IPS DF 4.7 (cell line): ENCODE results near the gene NDUFS6.

Experiments
- DNase-seq: peaks from one replicate; pipeline ENCODE4 v3.0.0-alpha.2; 2013; ENCODE audit warnings: low spot score; ENCODE audit errors: extremely low read depth

The NDUFS6 gene

DNA sequence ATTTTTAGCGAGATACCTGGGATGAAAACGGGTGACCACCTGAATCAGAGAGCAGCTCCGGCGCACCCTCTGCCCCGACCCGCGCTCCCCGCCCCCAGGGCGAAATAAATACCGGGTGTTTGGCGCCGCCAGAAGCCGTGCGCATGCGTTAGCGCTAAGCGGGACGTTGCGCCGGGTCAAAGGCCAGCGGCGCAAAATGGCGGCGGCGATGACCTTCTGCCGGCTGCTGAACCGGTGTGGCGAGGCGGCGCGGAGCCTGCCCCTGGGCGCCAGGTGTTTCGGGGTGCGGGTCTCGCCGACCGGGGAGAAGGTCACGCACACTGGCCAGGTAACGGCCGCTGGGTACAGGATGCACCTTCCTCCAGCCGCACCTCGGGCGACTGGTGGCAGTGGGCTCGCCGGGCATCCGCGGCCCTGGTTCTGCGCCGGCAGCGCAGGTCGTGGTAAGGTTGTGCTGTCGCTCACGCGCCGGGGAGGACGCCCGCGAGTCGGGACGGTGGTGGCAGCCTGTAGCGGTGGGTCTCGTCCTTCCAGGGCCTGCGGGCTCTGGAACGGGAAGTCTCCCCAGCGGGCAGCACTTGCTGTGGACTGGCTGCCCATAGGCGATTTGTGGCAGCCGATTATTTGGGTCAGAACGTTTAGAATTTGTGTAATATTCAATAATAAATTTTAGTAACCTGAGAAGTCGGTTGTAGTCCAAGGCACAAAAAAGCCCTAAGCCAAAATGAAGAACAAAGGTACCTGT lies at the start of gene NDUFS6:
NDUFS6 (plus strand) TSS at position 186 of the 745 bp plus-strand sequence; CDS start at position 197, 11 bp downstream.
- DNase-seq = no peak

DNA sequence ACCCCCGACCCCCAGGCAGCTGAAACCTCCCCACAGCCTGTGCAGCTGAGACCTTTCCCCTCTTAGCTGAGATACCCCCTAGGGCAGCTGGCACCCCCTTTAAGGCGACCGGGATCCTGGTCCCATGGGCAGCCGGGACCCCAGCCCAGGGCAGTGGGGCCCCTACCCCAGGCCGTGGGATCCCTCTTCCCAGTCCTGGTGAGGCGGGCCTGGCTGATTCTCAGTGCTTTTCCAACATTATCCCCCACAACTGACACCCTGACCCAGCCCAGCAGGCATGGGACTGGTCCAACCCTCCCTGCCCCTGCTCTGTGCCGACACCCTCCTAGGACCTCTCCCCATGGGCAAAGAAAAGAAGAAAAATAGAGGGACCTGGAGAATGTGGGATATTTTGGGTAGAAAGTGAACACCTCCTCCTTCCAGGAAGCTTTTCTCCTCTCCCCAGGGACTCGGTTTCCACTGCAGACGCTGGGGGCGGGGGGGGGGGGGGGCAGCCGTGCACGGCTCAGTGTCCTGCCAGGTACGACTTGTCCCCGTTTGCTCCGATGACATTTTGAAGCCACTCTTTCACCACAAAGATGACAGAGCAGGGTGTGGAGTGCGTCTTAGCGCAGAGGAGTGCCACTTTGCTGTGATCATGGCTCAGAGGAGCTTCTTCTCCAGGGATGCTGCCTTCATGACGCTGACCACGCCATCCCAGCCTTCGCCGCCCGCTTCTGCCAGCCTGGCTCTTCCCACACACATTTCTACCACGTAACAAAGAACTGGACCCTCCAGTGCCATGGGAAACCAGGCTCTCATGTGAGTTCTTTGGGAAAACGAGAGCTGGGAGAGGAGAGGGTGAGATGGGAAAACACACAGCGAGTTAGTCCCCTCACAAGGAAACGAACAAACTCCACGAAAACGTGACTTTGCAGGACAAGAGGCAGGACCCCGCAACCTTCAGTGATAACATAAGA lies 49.1 kb upstream of the NDUFS6 start:
- DNase-seq = no peak

- DNase-seq = no peak
Measured at GRCh38 chr5:1752881-1753280, 48.3 kb upstream of the NDUFS6 start.

GRCh38 chr5:1753490-1753889 lies 47.7 kb upstream of the NDUFS6 start:
- DNase-seq = no peak

DNA sequence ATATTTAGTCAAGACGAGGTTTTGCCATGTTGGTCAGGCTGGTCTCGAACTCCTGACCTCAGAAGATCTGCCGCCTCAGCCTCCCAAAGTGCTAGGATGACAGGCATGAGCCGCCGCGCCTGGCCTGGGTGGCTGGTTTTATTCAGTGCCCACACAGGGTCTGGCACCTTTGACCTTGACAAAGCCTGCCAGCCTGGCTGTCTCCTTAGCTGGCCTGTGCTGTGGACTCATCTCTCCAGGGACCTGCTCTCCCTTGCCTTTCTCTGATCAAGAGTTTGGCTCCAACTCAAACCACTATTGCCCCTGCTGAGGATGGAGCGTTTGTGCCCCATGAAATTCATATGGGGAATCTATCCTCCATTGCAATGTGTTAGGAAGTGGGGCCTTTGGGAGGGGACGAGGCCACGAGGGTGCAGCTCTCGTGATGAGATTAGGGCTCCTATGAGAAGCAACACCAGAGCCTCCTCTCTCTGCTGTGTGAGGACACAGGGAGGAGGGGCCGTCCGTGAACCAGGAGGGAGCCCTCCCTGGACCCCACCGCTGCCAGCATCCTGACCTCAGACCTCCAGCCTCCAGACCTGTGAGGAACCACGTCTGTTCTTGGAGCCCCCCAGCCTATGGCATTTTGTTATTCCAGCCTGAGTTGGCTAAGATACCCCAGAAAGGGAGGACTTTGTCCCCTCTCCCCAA lies 46.5 kb upstream of the NDUFS6 start:
- DNase-seq = no peak

GRCh38 chr5:1755321-1755949 lies 45.8 kb upstream of the NDUFS6 start:
- no peak for DNase-seq

DNA sequence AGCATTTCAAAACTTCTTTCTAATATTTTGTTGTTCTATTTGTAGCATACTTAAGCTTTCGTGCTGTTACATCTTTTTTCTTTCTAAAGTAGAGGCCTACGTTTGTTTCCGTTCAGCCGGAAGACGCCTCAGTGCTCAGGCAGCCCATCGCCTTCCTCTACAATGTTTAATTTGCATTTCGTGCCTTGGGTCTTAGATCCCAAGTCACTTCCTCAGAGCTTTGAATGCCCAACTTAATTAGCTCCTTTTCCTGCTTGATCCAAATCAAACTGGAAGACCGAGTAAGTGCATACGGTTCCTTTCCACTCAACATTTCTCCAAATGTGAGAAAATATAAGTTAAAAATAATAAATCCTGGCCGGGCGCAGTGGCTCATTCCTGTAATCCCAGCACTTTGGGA lies 44.7 kb upstream of the NDUFS6 start:
- no peak for DNase-seq

DNA sequence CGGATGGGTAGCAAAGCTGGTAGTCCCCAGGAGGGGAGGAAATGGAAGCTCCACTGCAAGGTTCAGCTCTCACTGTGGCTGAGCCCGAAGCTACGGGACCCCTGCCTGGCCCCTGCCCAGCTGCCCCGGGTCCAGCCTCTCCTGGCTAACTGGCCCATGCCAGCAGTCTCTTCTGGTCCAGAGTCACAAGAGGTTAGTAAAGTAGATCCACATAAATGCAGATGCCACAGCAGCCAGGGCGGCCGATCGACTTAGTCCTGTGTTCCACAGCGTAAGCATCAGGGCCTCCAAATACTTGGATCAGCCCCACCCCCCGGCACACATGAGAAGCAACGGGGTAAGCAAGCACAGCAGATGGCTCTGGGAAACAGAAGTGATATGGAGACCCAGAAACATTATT lies 43.7 kb upstream of the NDUFS6 start:
- DNase-seq = no peak

DNA sequence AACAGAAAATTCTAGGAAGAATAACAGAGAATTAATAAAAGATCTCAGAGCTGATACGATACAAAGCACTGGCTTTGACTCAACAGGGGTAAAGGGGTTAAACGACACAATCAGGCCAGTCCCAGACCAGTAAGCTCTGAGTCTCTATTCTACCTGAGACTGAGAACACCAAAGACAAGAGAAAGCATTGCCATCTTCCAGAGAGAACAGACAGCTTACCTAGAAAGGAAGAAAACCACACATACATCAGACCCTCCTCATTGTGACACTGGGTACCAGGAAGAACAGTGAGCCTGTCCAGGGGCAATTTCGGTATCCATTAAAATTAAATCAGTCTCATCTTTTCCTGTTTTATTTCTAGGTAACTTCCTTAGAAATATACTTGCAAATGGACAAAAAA lies 42.6 kb upstream of the NDUFS6 start:
- no peak for DNase-seq

- no peak for DNase-seq
Measured at GRCh38 chr5:1759378-1759970, 41.7 kb upstream of the NDUFS6 start.

DNA sequence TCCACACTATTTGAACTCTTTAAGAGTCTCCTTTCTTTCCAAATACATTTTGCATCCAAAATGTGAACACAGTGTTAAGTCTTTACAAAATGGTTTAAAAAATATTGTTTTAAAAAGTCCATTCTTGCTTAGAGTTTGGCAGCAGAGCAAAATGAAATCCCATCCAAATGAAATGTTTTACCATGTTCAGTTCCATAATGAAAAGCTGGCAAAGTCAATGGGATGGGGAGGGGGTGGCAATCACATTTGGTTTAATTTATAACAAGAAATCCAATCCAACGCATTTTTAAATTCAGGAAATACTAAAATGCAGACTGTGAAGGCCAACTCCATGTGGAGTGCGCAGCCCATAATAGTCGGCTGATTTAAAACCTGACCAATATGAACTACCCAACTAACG lies 41.0 kb upstream of the NDUFS6 start:
- no peak for DNase-seq

GRCh38 chr5:1760656-1761452 lies 40.4 kb upstream of the NDUFS6 start:
- no peak for DNase-seq

DNA sequence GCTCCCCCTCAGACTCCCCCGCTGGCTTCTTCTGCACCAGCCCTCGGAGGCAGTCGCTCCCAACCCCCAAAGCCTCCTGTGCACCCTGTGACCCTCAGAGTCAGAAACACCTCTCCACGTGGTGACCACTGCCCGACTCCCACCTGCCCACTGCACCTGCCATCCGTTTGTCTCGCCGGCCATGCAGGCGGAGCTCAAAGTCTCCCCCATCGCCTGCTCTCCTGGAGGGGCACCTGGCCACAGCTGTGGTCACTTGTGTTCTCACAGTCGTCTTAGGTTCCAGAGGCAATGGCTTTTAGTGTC lies 39.8 kb upstream of the NDUFS6 start:
- no peak for DNase-seq

- DNase-seq = no peak
Measured at GRCh38 chr5:1762121-1762882, 38.9 kb upstream of the NDUFS6 start.

GRCh38 chr5:1762883-1763547 lies 38.2 kb upstream of the NDUFS6 start:
- no peak for DNase-seq

- no peak for DNase-seq
Measured at GRCh38 chr5:1763548-1763911, 37.7 kb upstream of the NDUFS6 start.

DNA sequence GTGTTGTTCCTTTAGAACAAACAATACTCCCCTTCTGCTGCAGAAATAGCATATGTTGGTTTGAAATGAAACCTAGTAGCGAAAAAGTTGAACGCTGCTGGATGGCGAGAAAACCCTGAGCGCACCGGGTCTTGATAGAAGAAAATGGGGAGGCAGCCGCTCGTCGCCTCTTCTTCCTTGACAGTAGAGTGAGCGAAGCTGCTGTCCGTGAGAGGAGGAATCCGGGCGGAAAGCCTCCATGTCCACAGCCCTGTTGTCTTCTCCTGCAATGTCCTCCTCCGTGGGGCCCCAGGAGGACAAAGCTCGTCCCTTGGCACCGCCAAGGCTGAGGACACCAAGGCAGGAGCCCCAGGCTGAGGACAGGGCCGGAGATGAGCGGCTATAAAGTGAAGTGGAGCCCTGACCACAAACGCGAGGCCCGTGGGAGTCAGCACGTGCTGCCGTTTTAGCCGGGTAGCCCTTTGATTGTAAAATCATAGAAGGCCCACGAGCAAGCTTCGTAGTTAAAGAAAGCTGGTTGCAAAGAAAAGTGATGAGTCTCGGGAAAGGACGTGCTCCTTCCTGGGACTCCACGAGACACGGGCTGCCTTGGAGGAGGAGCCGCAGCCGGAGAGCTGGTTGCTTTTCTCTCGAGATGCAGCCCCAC lies 37.1 kb upstream of the NDUFS6 start:
- no peak for DNase-seq

- no peak for DNase-seq
Measured at GRCh38 chr5:1764606-1764960, 36.6 kb upstream of the NDUFS6 start.
